PC-9 (cell line): Measurements from ENCODE around the gene SLC38A3. TPM values are rescaled to one million over a fixed set of nuclear protein-coding genes. Genes with fewer than 3 reads are reported as not detected.

Experiments used
- BruUV-seq: library from RNA; stranded (reverse); fragments of 400-500 nt; replicated peaks from 2 replicates; lab custom pipeline; 2021; lab: Mats Ljungman, UMichigan
- CTCF ChIA-PET: fragments of 300-600 bp; sonication (Branson Sonifier 250); formaldehyde crosslinking; loops from one replicate; lab custom pipeline; 2022; ENCODE audit warnings: antibody characterized with exemption; lab: Charles Lee
- POLR2A ChIA-PET: fragments of 300-600 bp; sonication (Branson Sonifier 250); formaldehyde crosslinking; loops from one replicate; lab custom pipeline; 2022; ENCODE audit warnings: antibody characterized with exemption; ENCODE audit not compliant: unreplicated experiment; lab: Charles Lee
- DNase-seq, 2 experiments: peaks; one replicate each; pipeline versions ENCODE4 v3.0.0 to v3.0.0-alpha.2; 2015 to 2022; ENCODE audit warnings: mixed read lengths in 1 of 2
- H2AFZ ChIP-seq: fragments of 200-600 bp; sonication (generic); 2 replicates; pipeline ENCODE4 v1.8.1; 2017; ENCODE audit warnings: antibody characterized with exemption
- H3F3A ChIP-seq: fragments of 200-600 bp; sonication (generic); 2 replicates; pipeline ENCODE4 v1.8.1; 2017; ENCODE audit warnings: antibody characterized with exemption, mild to moderate bottlenecking, low read depth; ENCODE audit not compliant: insufficient read depth
- H3K27ac ChIP-seq: fragments of 200-600 bp; sonication (generic); 2 replicates; pipeline ENCODE4 v1.6.1; 2016; ENCODE audit warnings: mixed run types
- H3K27me3 ChIP-seq: fragments of 200-600 bp; sonication (generic); 2 replicates; pipeline ENCODE4 v1.6.1; 2016; ENCODE audit warnings: low read depth, mixed run types; ENCODE audit not compliant: insufficient read depth
- H3K36me3 ChIP-seq: fragments of 200-600 bp; sonication (generic); 2 replicates; pipeline ENCODE4 v1.6.1; 2016; ENCODE audit warnings: low read depth, mixed run types
- H3K4me1 ChIP-seq: fragments of 200-600 bp; sonication (generic); replicated peaks from 2 replicates; pipeline ENCODE4 v1.6.1; 2016; ENCODE audit warnings: mixed run types; ENCODE audit not compliant: insufficient read depth
- H3K4me2 ChIP-seq: fragments of 200-600 bp; sonication (generic); 2 replicates; pipeline ENCODE4 v1.6.1; 2017; ENCODE audit warnings: mixed run types
- H3K4me3 ChIP-seq: fragments of 200-600 bp; sonication (generic); 2 replicates; pipeline ENCODE4 v1.6.1; 2016; ENCODE audit warnings: mixed run types
- H3K79me2 ChIP-seq: fragments of 200-600 bp; sonication (generic); 2 replicates; pipeline ENCODE4 v1.6.1; 2017; ENCODE audit warnings: low read depth, mixed run types
- H3K9me2 ChIP-seq: fragments of 200-600 bp; sonication (generic); 2 replicates; pipeline ENCODE4 v1.8.1; 2017; ENCODE audit warnings: mild to moderate bottlenecking; ENCODE audit not compliant: insufficient read depth
- H3K9me3 ChIP-seq: fragments of 200-600 bp; sonication (generic); 2 replicates; pipeline ENCODE4 v1.8.1; 2016; ENCODE audit warnings: low read depth; ENCODE audit not compliant: insufficient read depth
- H4K20me1 ChIP-seq: fragments of 200-600 bp; sonication (generic); 2 replicates; pipeline ENCODE4 v1.8.1; 2017; ENCODE audit not compliant: insufficient read depth
- CTCF ChIP-seq: fragments of 200-600 bp; sonication (generic); conservative IDR thresholded peaks from 2 replicates; pipeline ENCODE4 v1.6.1; 2017; ENCODE audit warnings: mixed run types, antibody characterized with exemption, mild to moderate bottlenecking, moderate library complexity
- EZH2 ChIP-seq: fragments of 200-600 bp; sonication (generic); IDR thresholded peaks from 2 replicates; pipeline ENCODE4 v1.8.0; 2017; ENCODE audit warnings: antibody characterized with exemption, low read depth
- intact Hi-C: fragments of 100-400 bp; cut with micrococcal nuclease; formaldehyde crosslinking; loops from one replicate; pipeline ENCODE4 v1.10.0; 2022; ENCODE audit not compliant: unreplicated experiment
- total RNA-seq: library from RNA; stranded (reverse); gene quantifications from 2 replicates; pipeline ENCODE4 v1.2.3, GENCODE V29; 2021

Gene SLC38A3
- total RNA-seq, 1 experiment from 2014 or later = 0.37 TPM

GRCh38 chr3:50235716-50236483, 30.8 kb downstream of the SLC38A3 start, which contains the start of gene GNAI2:
TSS of gene GNAI2 (plus strand) at chr3:50236204. CDS start at chr3:50236336, 132 bp downstream.
- intact Hi-C loops = loop anchor here (2.0 kb wide), 1 partner anchor 29 kb away; no protein-coding TSS in a partner anchor
- Histone ChIP-seq H3K9me3 (no peaks in the 10 kb centered on the region), H4K20me1 (no peaks in the 10 kb centered on the region), H3K36me3 (no peaks in the 10 kb centered on the region), H3F3A (no peaks in the 10 kb centered on the region; the same call in 1 of the 2 replicates), H3K27me3 (no peaks in the 10 kb centered on the region), H3K9me2 (no peaks in the 10 kb centered on the region), H3K27ac (no peak within 1 kb of the TSS), H2AFZ (peak within 1 kb of the TSS; percentile 80), H3K4me3 (peak within 1 kb of the TSS; percentile 66), H3K4me1 (peaks cover 24% of the 10 kb centered on the region), H3K4me2 (peak within 1 kb of the TSS; percentile 93), H3K79me2 (peaks cover 23% of the 10 kb centered on the region)
- no peak for TF ChIP-seq CTCF
- no peak for TF ChIP-seq EZH2
- DNase-seq = peak; percentile 91 to 99
- no TSS peak for BruUV-seq
- ChIA-PET CTCF (interaction anchor here (0.6 to 1.4 kb wide), 3 partner anchors 9 to 318 kb away, joined by 3 to 7 read pairs (median 5); no protein-coding TSS in a partner anchor), POLR2A (interaction anchor here (0.5 to 1.0 kb wide), 9 partner anchors 11 to 109 kb away, joined by 3 to 18 read pairs (median 6); partner anchors contain the start of gene HYAL1)

- Histone ChIP-seq H3F3A (no peaks in the 10 kb centered on the region; the same call in 1 of the 2 replicates), H3K36me3 (no peaks in the 10 kb centered on the region), H2AFZ (peak overlapping the region; percentile 72), H3K9me3 (no peaks in the 10 kb centered on the region), H3K4me1 (peaks cover 24% of the 10 kb centered on the region), H4K20me1 (no peaks in the 10 kb centered on the region), H3K27ac (no peak overlapping the region), H3K9me2 (no peaks in the 10 kb centered on the region), H3K4me2 (peak overlapping the region; percentile 93), H3K4me3 (peak overlapping the region; percentile 66), H3K27me3 (no peaks in the 10 kb centered on the region), H3K79me2 (peaks cover 23% of the 10 kb centered on the region)
- BruUV-seq = TSS peak; percentile 66
- TF ChIP-seq CTCF = no peak
- TF ChIP-seq EZH2 = no peak
- intact Hi-C loops = loop anchor here (1.0 to 2.0 kb wide), 2 partner anchors 8 to 28 kb away; no protein-coding TSS in a partner anchor
- ChIA-PET POLR2A (no interaction called here), CTCF (interaction anchor here (1.4 kb wide), 1 partner anchor 10 kb away, joined by 7 read pairs; no protein-coding TSS in a partner anchor)
- DNase-seq = no peak
These were observed 31.5 kb downstream of the SLC38A3 start for GRCh38 chr3:50236484-50237132.

- Histone ChIP-seq H3K4me1 (peaks cover 24% of the 10 kb centered on the region), H3K27ac (no peak overlapping the region), H3K9me3 (no peaks in the 10 kb centered on the region), H3K27me3 (no peaks in the 10 kb centered on the region), H3K9me2 (no peaks in the 10 kb centered on the region), H3K4me3 (peak overlapping the region; percentile 66), H2AFZ (0 out of 2 replicates have a peak overlapping the region, but pooled peaks have one; percentile 72), H3K36me3 (no peaks in the 10 kb centered on the region), H3F3A (no peaks in the 10 kb centered on the region; the same call in 1 of the 2 replicates), H3K4me2 (peak overlapping the region; percentile 93), H3K79me2 (peaks cover 23% of the 10 kb centered on the region), H4K20me1 (no peaks in the 10 kb centered on the region)
- intact Hi-C loops = loop anchor here (1.0 to 2.0 kb wide), 2 partner anchors 9 to 28 kb away; no protein-coding TSS in a partner anchor
- BruUV-seq = no TSS peak
- peak in 1 of 2 experiments; percentile 36 for DNase-seq
- TF ChIP-seq CTCF (no peak), EZH2 (no peak)
- ChIA-PET CTCF (no interaction called here), POLR2A (no interaction called here)
These were observed 32.1 kb downstream of the SLC38A3 start for GRCh38 chr3:50237133-50237651.
